ENCODE measurements around the gene MIER1.

The MIER1 gene

GRCh38 chr1:66982561-66983260 is 57.9 kb downstream of the MIER1 start:
- in situ Hi-C loops (cut with HindIII; ENCODE audit: low pct_ligation_motif_present, low pct_unique_long_range_greater_than_20kb, low sequenced_read_pairs): no loop called here
- DNase-seq: peak; percentile 8

DNA sequence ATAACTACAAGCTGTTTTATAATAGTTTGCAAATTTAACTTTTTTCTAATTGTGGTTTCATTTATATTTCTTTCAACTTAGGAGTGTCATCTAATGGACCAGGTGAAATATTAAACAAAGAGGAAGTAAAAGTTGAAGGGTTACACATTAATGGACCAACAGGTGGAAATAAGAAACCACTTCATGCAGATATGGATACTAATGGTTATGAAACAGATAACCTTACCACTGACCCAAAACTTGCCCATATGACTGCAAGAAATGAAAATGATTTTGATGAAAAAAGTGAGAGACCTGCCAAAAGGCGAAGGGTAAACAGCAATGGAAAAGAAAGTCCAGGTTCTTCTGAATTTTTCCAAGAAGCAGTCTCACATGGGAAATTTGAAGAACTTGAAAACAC is 59.7 kb downstream of the MIER1 start:
- in situ Hi-C loops (cut with HindIII; ENCODE audit: low pct_ligation_motif_present, low pct_unique_long_range_greater_than_20kb, low sequenced_read_pairs): no loop called here
- no peak for DNase-seq

DNA sequence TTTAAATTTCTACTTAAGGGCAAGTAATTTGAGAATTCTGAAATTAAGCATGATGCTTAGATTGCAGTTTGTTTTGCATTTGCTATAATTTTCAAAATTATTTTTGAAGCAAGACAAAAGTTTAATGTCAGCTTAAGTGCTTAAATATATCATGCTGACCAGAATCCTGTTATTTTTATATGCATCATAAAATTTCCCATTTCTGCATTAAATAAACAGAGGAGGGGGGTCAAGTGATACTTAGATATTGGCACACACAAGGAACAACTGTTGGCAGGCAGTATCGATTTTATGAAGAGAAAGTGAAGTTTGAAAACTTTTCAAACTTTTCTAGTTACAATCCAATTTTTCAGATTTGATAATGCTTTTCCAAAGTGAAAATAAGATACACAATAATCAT is 61.0 kb downstream of the MIER1 start:
- in situ Hi-C loops (cut with HindIII; ENCODE audit: low pct_ligation_motif_present, low pct_unique_long_range_greater_than_20kb, low sequenced_read_pairs): no loop called here
- no peak for DNase-seq

- in situ Hi-C loops (cut with HindIII; ENCODE audit: low pct_ligation_motif_present, low pct_unique_long_range_greater_than_20kb, low sequenced_read_pairs): no loop called here
- DNase-seq: no peak
Observed at GRCh38 chr1:66993076-66993475, 68.3 kb downstream of the MIER1 start.

- in situ Hi-C loops (cut with HindIII; ENCODE audit: low pct_ligation_motif_present, low pct_unique_long_range_greater_than_20kb, low sequenced_read_pairs): no loop called here
- DNase-seq: peak; percentile 65
Observed at GRCh38 chr1:66996018-66996682, 71.4 kb downstream of the MIER1 start.

DNA sequence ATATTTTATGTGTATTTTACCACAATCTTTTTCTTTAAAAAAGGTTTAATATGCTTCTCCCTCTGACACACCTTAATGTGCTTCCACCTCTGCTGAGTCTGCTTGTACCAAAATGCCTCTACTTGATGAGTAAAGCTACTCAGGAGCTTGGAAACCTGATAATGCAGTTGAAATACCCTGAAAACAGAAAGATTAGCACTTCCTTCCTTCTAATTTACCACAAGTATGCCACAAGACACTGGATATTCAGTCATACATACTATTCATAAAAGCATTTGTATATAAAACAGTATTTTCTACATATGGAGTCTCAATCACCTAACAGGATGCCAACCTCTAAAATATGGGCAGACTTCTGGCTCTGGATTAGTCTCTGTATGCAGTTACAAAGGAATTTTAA is 74.2 kb downstream of the MIER1 start:
- in situ Hi-C loops (cut with HindIII; ENCODE audit: low pct_ligation_motif_present, low pct_unique_long_range_greater_than_20kb, low sequenced_read_pairs): no loop called here
- DNase-seq: no peak

DNA sequence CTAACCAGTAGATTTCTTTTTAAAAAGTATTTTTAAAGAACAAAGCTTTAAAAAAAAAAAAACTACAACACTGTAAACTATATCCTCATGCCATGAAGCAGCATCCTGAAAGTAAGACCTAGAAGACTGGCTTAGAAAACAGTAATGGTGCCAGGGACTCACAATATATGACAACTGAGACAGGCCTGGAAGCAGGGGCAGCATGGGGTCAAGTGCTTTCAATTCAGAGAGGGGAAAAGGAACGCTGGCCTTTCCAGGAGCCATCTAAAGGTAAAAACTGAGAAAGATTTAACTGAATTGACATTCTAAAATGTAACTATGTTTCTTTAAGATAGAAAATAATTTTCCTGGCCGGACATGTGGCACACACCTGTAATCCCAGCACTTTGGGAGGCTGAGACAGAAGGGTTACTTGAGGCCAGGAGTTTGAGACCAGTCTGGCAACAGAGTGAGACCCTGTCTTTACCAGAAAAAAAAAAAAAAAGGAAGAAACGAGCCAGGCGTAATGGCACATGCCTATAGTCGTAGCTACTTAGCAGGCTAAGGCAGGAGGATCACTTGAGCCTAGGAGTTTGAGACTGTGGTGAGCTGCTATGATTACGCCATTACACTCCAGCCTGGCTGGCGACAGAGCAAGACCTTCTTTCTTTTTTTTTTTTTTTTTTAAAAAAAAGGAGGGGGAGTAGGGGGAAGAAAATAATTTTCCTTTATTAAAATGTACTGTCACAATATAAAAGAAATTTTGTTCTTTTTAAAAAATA is 75.0 kb downstream of the MIER1 start:
- in situ Hi-C loops (cut with HindIII; ENCODE audit: low pct_ligation_motif_present, low pct_unique_long_range_greater_than_20kb, low sequenced_read_pairs): no loop called here
- DNase-seq: no peak

- in situ Hi-C loops (cut with HindIII; ENCODE audit: low pct_ligation_motif_present, low pct_unique_long_range_greater_than_20kb, low sequenced_read_pairs): no loop called here
- no peak for DNase-seq
Observed at GRCh38 chr1:67001682-67002425, 77.1 kb downstream of the MIER1 start.

DNA sequence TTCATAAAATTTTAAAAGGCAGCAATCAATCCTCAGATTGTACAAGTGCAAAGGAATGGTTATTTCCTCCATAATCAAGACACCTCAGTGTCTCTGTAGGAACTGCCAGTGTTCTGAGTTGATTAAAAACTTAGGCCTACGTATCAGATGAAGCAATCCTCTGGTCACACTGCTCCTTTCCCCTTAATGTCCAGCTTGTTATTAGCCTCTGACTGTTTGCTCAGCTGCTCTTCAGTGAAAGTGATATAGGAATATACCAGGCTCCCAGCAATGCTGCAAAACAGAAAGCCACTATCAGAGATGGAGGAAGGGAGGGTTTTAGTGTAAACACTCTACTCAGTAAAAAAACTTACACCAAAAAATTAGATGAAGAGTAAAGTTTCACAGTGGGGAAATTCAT is 79.4 kb downstream of the MIER1 start:
- no peak for DNase-seq
- in situ Hi-C loops (cut with HindIII; ENCODE audit: low pct_ligation_motif_present, low pct_unique_long_range_greater_than_20kb, low sequenced_read_pairs): no loop called here

GRCh38 chr1:67005068-67005467 is 80.3 kb downstream of the MIER1 start:
- in situ Hi-C loops (cut with HindIII; ENCODE audit: low pct_ligation_motif_present, low pct_unique_long_range_greater_than_20kb, low sequenced_read_pairs): no loop called here
- no peak for DNase-seq

- no peak for DNase-seq
- in situ Hi-C loops (cut with HindIII; ENCODE audit: low pct_ligation_motif_present, low pct_unique_long_range_greater_than_20kb, low sequenced_read_pairs): no loop called here
Observed at GRCh38 chr1:67009792-67010191, 85.0 kb downstream of the MIER1 start.

DNA sequence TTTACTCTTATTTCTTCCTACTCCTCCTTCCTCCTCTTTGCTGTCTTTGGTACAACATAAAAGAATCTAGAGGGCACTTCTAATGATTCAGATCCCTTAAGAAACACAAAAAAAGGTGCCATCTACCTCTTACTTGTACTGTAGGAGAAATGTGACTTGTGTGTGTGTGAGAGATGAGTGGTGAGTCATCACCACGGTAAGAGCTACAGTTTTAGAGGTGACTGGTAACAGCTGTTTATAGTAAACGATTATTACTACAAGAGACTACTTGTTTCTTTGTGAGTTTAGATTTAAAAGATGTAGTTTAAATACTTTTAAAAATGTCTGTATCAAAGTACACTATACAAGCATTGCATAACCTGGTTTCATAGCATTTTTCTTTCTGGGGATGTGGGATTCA is 88.8 kb downstream of the MIER1 start:
- in situ Hi-C loops (cut with HindIII; ENCODE audit: low pct_ligation_motif_present, low pct_unique_long_range_greater_than_20kb, low sequenced_read_pairs): no loop called here

DNA sequence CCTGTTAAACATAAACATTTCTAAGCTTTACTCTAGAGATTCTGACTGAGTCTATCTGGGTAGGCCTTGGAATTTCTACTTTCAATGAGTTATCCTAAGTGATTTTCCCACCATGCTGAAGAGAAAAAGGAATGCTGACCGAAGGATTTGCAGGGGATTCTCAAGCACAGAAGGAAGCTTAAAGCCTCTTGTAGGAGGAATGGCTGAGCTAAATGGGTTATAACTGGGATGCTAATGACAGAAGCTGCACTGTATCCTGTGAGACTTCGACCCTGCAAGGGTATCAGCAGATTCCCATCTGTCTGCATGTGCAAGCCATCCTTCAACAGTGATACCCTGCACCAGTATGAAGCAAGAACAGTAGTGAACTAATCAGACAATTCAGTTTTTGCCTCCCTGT is 93.8 kb downstream of the MIER1 start:
- in situ Hi-C loops (cut with HindIII; ENCODE audit: low pct_ligation_motif_present, low pct_unique_long_range_greater_than_20kb, low sequenced_read_pairs): no loop called here
- no peak for DNase-seq

More for the DNA sequence above, 88.8 kb downstream of the MIER1 start:
- peak; percentile 11 for DNase-seq

DNA sequence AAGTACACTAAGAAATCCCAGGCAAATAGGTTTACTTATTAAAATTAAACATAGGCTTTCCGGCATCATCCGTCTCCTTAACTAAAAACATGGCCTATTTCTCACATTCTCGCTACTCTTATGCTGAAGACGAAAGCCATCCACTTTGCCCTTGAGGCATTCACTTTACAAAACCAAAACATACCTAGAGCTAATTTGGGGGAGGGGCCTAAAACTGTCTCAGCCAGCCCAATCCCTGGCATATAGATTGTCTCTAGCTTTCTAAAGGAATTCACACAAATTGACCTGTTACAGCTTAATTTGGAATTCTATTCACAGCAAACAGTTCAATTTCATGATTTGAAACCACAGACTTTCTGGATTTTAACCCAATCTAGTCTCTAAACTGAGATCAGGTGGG is 94.3 kb downstream of the MIER1 start:
- in situ Hi-C loops (cut with HindIII; ENCODE audit: low pct_ligation_motif_present, low pct_unique_long_range_greater_than_20kb, low sequenced_read_pairs): no loop called here
- no peak for DNase-seq

DNA sequence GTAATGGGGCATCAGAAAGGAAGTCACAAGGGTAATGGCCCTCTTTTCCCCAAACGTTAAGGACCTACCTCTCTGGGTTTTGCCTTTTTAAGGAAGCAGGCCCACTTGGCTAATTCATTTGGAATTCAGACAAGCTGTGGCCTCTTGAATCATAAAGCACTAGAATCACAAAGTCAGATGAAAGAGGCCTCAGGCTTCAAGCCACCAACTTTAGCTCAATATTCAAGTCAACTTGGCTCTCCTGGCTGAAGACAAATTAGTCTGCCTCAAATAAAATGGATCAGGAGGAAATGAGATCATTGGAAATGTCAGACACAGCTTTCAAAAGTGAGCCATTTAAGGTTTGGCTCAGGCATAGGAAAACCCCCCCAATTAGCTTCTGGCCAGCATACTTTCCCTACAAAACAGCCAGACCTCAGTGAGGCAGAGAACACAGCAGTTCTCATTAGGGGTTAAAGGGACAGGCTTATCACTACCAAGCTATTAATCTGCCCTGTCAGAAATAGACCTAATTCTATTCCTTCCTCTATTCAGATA is 94.9 kb downstream of the MIER1 start:
- no peak for DNase-seq
- in situ Hi-C loops (cut with HindIII; ENCODE audit: low pct_ligation_motif_present, low pct_unique_long_range_greater_than_20kb, low sequenced_read_pairs): no loop called here

DNA sequence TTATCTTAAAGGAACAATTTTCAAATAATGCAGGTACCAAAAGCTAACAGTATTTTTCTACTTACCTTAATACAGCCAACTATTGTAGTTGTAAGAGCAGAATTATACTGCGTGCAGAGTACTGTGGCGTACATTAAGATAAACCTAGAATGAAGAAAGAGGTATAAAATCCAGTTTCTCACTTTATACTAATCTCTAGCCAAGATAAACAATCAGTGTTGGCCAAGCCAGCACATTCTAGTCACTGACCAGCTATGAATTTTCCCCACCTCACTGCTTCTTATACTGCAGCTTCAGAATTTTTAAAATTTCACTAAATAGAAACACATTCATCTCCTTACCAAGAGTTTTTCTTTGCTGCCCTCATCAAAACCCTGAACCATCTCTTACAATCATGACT is 95.5 kb downstream of the MIER1 start:
- no peak for DNase-seq
- in situ Hi-C loops (cut with HindIII; ENCODE audit: low pct_ligation_motif_present, low pct_unique_long_range_greater_than_20kb, low sequenced_read_pairs): no loop called here

GRCh38 chr1:67020765-67021164 is 96.0 kb downstream of the MIER1 start:
- no peak for DNase-seq
- in situ Hi-C loops (cut with HindIII; ENCODE audit: low pct_ligation_motif_present, low pct_unique_long_range_greater_than_20kb, low sequenced_read_pairs): no loop called here

DNA sequence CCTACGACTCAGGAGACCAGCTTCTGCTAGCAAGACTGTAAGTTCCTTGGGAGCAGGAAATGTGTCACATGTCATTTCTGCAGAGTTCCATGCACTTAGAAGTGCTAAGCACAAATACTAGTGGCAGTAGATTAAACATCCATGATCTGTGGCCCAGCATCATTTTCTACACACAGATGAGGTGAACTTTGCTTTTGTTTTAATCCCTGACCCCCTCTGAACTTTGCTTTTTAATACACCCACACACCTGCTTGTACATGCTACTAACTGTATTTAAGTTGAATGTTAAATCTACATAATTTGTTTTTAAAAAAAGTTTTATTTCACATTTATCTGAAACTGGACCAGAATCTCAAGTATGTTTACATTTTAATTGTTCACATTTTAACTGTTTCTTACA is 104.7 kb downstream of the MIER1 start:
- no peak for DNase-seq
- in situ Hi-C loops (cut with HindIII; ENCODE audit: low pct_ligation_motif_present, low pct_unique_long_range_greater_than_20kb, low sequenced_read_pairs): no loop called here

Measured in ACHN (cell line).